Parathyroid adenoma (tissue), 2 donors: ENCODE data around the gene KRTAP10-4.
"Not testable (repeated sequence)": the region's sequence is repeated elsewhere in the genome, so short reads cannot be mapped to it uniquely, and the experiment has no call there.

Experiments used
- H2AFZ ChIP-seq: fragments of 300-600 bp; sonication (generic); one replicate; pipeline ENCODE4 v1.7.0; 2017; ENCODE audit warnings: antibody characterized with exemption, mild to moderate bottlenecking
- H3K27ac ChIP-seq: fragments of 300-600 bp; sonication (generic); one replicate; pipeline ENCODE4 v1.7.0; 2017
- H3K27me3 ChIP-seq: fragments of 300-600 bp; sonication (generic); one replicate; pipeline ENCODE4 v1.7.0; 2017; ENCODE audit warnings: low read length; ENCODE audit not compliant: control insufficient read depth, insufficient read depth
- H3K36me3 ChIP-seq: fragments of 300-600 bp; sonication (generic); one replicate; pipeline ENCODE4 v1.7.0; 2017; ENCODE audit warnings: low read length; ENCODE audit not compliant: control insufficient read depth, insufficient read depth
- H3K4me1 ChIP-seq: fragments of 300-600 bp; sonication (generic); one replicate; pipeline ENCODE4 v1.7.0; 2017; ENCODE audit warnings: control low read depth
- H3K4me2 ChIP-seq: fragments of 300-600 bp; sonication (generic); one replicate; pipeline ENCODE4 v1.7.0; 2017; ENCODE audit warnings: low read length
- H3K4me3 ChIP-seq: fragments of 300-600 bp; sonication (generic); one replicate; pipeline ENCODE4 v1.7.0; 2017; ENCODE audit warnings: low read depth, low read length
- H3K79me2 ChIP-seq: fragments of 300-600 bp; sonication (generic); one replicate; pipeline ENCODE4 v1.7.0; 2017; ENCODE audit warnings: control low read depth
- H3K9ac ChIP-seq: fragments of 300-600 bp; sonication (generic); one replicate; pipeline ENCODE4 v1.7.0; 2017; ENCODE audit warnings: mild to moderate bottlenecking
- H3K9me3 ChIP-seq: fragments of 300-600 bp; sonication (generic); one replicate; pipeline ENCODE4 v1.7.0; 2017; ENCODE audit warnings: low read length; ENCODE audit not compliant: control insufficient read depth
- CTCF ChIP-seq: fragments of 300-600 bp; sonication (generic); IDR thresholded peaks from one replicate; pipeline ENCODE4 v1.7.0; 2017; ENCODE audit warnings: antibody characterized with exemption, mild to moderate bottlenecking
- donor health status: primary hyperparathyroidism.

The KRTAP10-4 gene

GRCh38 chr21:44589586-44590305 lies 16.2 kb downstream of the KRTAP10-4 start:
- Histone ChIP-seq H3K9ac (no peak overlapping the region), H3K27me3 (no peaks in the 10 kb centered on the region), H2AFZ (no peak overlapping the region), H3K4me2 (no peak overlapping the region), H3K79me2 (no peaks in the 10 kb centered on the region), H3K9me3 (no peaks in the 10 kb centered on the region), H3K27ac (no peak overlapping the region), H3K4me1 (no peaks in the 10 kb centered on the region), H3K4me3 (no peak overlapping the region), H3K36me3 (no peaks in the 10 kb centered on the region)
- no peak for TF ChIP-seq CTCF

- Histone ChIP-seq H3K79me2 (no peaks in the 10 kb centered on the region), H2AFZ (no peak overlapping the region), H3K4me3 (no peak overlapping the region), H3K9me3 (no peaks in the 10 kb centered on the region), H3K36me3 (no peaks in the 10 kb centered on the region), H3K27me3 (no peaks in the 10 kb centered on the region), H3K4me2 (no peak overlapping the region), H3K27ac (no peak overlapping the region), H3K9ac (no peak overlapping the region), H3K4me1 (no peaks in the 10 kb centered on the region)
- no peak for TF ChIP-seq CTCF
Observed at GRCh38 chr21:44590311-44590721, 16.8 kb downstream of the KRTAP10-4 start.

- not testable (repeated sequence) for H3K4me2 ChIP-seq, H3K36me3 ChIP-seq, H3K27ac ChIP-seq, H3K9me3 ChIP-seq, H3K79me2 ChIP-seq, H3K4me1 ChIP-seq, H2AFZ ChIP-seq, H3K27me3 ChIP-seq, H3K9ac ChIP-seq, H3K4me3 ChIP-seq
Observed at GRCh38 chr21:44590897-44591800, 17.6 kb downstream of the KRTAP10-4 start.

- H3K36me3 ChIP-seq, H3K4me3 ChIP-seq, H3K79me2 ChIP-seq, H2AFZ ChIP-seq, H3K9me3 ChIP-seq, H3K27me3 ChIP-seq, H3K4me1 ChIP-seq, H3K9ac ChIP-seq, H3K27ac ChIP-seq, H3K4me2 ChIP-seq: not testable (repeated sequence)
Observed at GRCh38 chr21:44591801-44592130, 18.2 kb downstream of the KRTAP10-4 start.

- Histone ChIP-seq H3K36me3 (no peaks in the 10 kb centered on the region), H3K27ac (no peak within 1 kb of the TSS), H3K4me2 (no peak within 1 kb of the TSS), H3K4me1 (no peaks in the 10 kb centered on the region), H3K4me3 (no peak within 1 kb of the TSS), H3K79me2 (no peaks in the 10 kb centered on the region), H3K27me3 (no peaks in the 10 kb centered on the region), H3K9ac (no peak within 1 kb of the TSS), H2AFZ (no peak within 1 kb of the TSS), H3K9me3 (no peaks in the 10 kb centered on the region)
- TF ChIP-seq CTCF: no peak
Observed at GRCh38 chr21:44592446-44593311, 19.1 kb downstream of the KRTAP10-4 start, which contains the start of gene KRTAP10-6. Gene KRTAP10-6, minus strand, starts transcription at chr21:44592505. Its CDS starts 21 bp downstream, at chr21:44592484.
